Right cardiac atrium (tissue), 5 donors: Measurements from ENCODE around the gene NUP85. TPM values are rescaled to one million over a fixed set of nuclear protein-coding genes. Genes with fewer than 3 reads are reported as not detected.
"Not testable (repeated sequence)": the region's sequence is repeated elsewhere in the genome, so short reads cannot be mapped to it uniquely, and the experiment has no call there.

Experiments used
- ATAC-seq, 2 donors: fragments of 200-7000 bp; cut with Tn5 transposase; one replicate each; pipeline versions ENCODE4 v1.8.0 to v1.9.1; 2020; ENCODE audit warnings: moderate library complexity in 2 of 2, mild to moderate bottlenecking in 1 of 2
- DNase-seq, 3 donors: peaks; one replicate each; pipeline ENCODE4 v3.0.0-alpha.2; 2020
- H3K27ac ChIP-seq: one replicate; pipeline ENCODE4 v1.5.1; 2013; ENCODE audit warnings: mild to moderate bottlenecking, low read length, control low read depth, moderate library complexity
- H3K27me3 ChIP-seq: one replicate; pipeline ENCODE4 v1.6.1; 2013; ENCODE audit not compliant: control insufficient read depth, insufficient read depth
- H3K4me1 ChIP-seq: one replicate; pipeline ENCODE4 v1.6.1; 2013; ENCODE audit warnings: low read length; ENCODE audit not compliant: control insufficient read depth, insufficient read depth
- H3K4me3 ChIP-seq: one replicate; pipeline ENCODE4 v1.5.1; 2013; ENCODE audit warnings: low read length, control low read depth
- H3K9me3 ChIP-seq: one replicate; pipeline ENCODE4 v1.6.1; 2013; ENCODE audit warnings: low read length; ENCODE audit not compliant: control insufficient read depth
- WGBS: extraction: QIAGEN DNeasy Blood & Tissue Kit; methylation state at CpG from one replicate; pipeline ENCODE4 v1.1.7; 2013; 5-methylcytosine and 5-hydroxymethylcytosine counted together
- intact Hi-C, 4 donors: fragments of 100-400 bp; cut with DNase I; formaldehyde crosslinking; loops; one replicate each; pipeline versions ENCODE4 v1.11.0 to v1.14.0; 2022 to 2023
- polyA plus RNA-seq: library from polyadenylated mRNA; stranded (reverse); fragments of 200-250 nt; gene quantifications from one replicate; pipeline ENCODE4 v1.2.3, GENCODE V29; 2013
- total RNA-seq, 4 donors: library from RNA; stranded (reverse); fragmentation: NEBNext Ultra II Directional; extraction: Animal tissue kit (Norgen Biotek cat#: 25700); gene quantifications; one replicate each; pipeline ENCODE4 v1.2.1, GENCODE V29; 2021
- donor health status: healthy with polysubstance abuse.
- donor health status: DM: no; HTN: yes; CAD: no.
- donor health status: DM: no; HTN: no; CAD: no.
- donor health status: DM: no; HTN: yes; CAD: no; lungs with severe emphysema.
- donor health status: DM: yes; HTN: yes; CAD: no.

The NUP85 gene
- total and polyA plus RNA-seq, 5 donors = 16.3 to 36.1 (median 32.4) TPM

DNA sequence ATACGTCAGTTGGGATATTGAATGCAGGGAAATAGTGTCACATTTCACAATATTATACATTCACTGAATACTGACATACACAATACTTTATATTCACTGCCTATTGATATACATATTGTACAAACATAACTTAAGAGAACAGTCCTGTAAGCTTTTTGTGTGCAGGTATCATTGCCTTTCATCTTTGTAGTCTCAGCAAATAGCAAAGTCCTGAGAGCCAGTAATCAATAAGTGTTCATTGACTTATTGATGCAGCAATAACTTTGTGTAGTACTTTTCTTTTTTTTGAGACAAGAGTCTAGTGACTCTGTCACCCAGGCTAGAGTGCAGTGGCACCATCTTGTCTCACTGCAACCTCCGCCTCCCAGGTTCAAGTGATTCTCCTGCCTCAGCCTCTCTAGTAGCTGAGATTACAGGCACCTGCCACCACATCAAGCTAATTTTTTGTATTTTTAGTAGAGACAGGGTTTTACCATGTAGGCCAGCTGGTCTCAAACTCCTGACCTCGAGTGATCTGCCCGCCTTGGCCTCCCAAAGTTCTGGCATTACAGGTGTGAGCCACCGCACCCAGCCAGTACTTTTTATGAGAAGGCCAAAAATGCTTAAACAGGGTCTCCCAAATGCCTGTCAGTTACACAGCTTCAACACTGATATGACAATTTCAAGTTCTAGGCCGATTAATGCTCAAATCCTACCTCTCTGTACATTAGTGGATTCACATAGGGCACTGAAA, 5.4 kb upstream of the NUP85 start:
- ATAC-seq (no peak), DNase-seq (no peak)
- no peaks in the 10 kb centered on the region for H3K9me3 ChIP-seq
- no peaks in the 10 kb centered on the region for H3K4me1 ChIP-seq
- H3K27ac ChIP-seq = no peak overlapping the region
- 93% methylated on average over 6 of the region's 6 CpGs for WGBS
- H3K4me3 ChIP-seq = no peak overlapping the region
- intact Hi-C loops = loop anchor here (5.0 to 10.0 kb wide), 5 partner anchors 85 to 245 kb away; no protein-coding TSS in a partner anchor
- H3K27me3 ChIP-seq = no peaks in the 10 kb centered on the region

- Histone ChIP-seq H3K4me1 (no peaks in the 10 kb centered on the region), H3K4me3 (peak overlapping the region; percentile 95), H3K27me3 (no peaks in the 10 kb centered on the region), H3K27ac (peak overlapping the region; percentile 91), H3K9me3 (no peaks in the 10 kb centered on the region)
- DNase-seq (no peak), ATAC-seq (no peak)
- intact Hi-C loops = loop anchor here in 3 of 4 donors (10.0 kb wide), 3 partner anchors 91 to 251 kb away; no protein-coding TSS in a partner anchor
- WGBS = under 1% methylated on average over 22 of the region's 22 CpGs
These were observed 299 bp downstream of the NUP85 start for GRCh38 chr17:75205793-75206163.

- not testable (repeated sequence) for ATAC-seq, H3K9me3 ChIP-seq, H3K4me3 ChIP-seq, DNase-seq, H3K4me1 ChIP-seq, H3K27me3 ChIP-seq, H3K27ac ChIP-seq
- 84% methylated on average over 8 of the region's 8 CpGs for WGBS
- intact Hi-C loops = loop anchor here in 3 of 4 donors (10.0 kb wide), 3 partner anchors 92 to 252 kb away; no protein-coding TSS in a partner anchor
These were observed 1.6 kb downstream of the NUP85 start for GRCh38 chr17:75207050-75207407.

DNA sequence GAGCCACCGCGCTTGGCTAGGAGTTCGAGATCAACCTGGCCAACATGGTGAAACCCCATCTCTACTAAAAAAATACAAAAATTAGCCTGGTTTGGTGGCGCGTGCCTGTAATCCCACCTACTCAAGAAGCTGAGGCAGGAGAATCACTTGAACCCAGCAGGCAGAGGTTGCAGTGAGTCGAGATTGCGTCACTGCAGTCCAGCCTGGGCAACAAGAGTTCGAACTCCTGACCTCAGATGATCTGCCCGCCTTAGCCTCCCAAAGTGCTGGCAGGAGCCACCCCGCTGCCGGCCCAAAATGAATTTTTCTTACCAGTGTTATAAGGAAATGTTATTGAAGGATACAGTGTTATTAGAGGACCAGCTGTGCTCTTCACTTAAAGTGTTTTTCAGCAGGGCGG, 2.3 kb downstream of the NUP85 start:
- Histone ChIP-seq H3K4me1 (no peaks in the 10 kb centered on the region), H3K27ac (no peak overlapping the region), H3K9me3 (no peaks in the 10 kb centered on the region), H3K27me3 (no peaks in the 10 kb centered on the region), H3K4me3 (no peak overlapping the region)
- WGBS = 77% methylated on average over 12 of the region's 12 CpGs
- DNase-seq = no peak
- intact Hi-C loops = loop anchor here in 3 of 4 donors (10.0 kb wide), 3 partner anchors 93 to 253 kb away; no protein-coding TSS in a partner anchor
- ATAC-seq = no peak

GRCh38 chr17:75208161-75208560, 2.7 kb downstream of the NUP85 start:
- no peak for ATAC-seq
- H3K9me3 ChIP-seq = no peaks in the 10 kb centered on the region

DNA sequence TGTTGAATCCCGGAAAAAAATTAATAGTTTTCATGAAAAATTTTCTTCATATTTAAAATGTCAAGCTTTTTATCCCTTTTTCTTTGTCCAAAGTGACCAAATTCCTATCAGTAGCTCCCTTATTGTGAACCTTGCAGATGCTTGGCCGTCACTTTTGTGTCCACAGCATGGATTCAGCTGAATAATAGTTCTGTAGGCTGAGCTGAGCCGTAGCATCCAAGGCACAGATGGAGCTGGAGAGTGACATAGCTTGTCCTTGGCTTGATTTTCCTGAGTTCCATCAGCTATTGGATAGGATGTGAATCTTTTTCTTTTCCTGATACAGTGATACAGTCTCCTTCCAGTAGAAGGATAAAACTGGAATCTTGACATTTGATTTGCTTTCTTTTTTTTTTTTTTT, 3.6 kb downstream of the NUP85 start:
- ATAC-seq (no peak), DNase-seq (no peak)
- WGBS = 77% methylated on average over 3 of the region's 3 CpGs
- Histone ChIP-seq H3K9me3 (no peaks in the 10 kb centered on the region), H3K27ac (no peak overlapping the region), H3K27me3 (no peaks in the 10 kb centered on the region), H3K4me1 (no peaks in the 10 kb centered on the region), H3K4me3 (no peak overlapping the region)
- intact Hi-C loops = loop anchor here in 3 of 4 donors (10.0 kb wide), 3 partner anchors 94 to 254 kb away; no protein-coding TSS in a partner anchor

More at GRCh38 chr17:75208161-75208560, 2.7 kb downstream of the NUP85 start:
- 92% methylated on average over 9 of the region's 9 CpGs for WGBS
- intact Hi-C loops = loop anchor here in 3 of 4 donors (10.0 kb wide), 3 partner anchors 93 to 253 kb away; no protein-coding TSS in a partner anchor
- no peak overlapping the region for H3K4me3 ChIP-seq
- H3K4me1 ChIP-seq = no peaks in the 10 kb centered on the region
- no peaks in the 10 kb centered on the region for H3K27me3 ChIP-seq
- DNase-seq = no peak
- H3K27ac ChIP-seq = no peak overlapping the region

DNA sequence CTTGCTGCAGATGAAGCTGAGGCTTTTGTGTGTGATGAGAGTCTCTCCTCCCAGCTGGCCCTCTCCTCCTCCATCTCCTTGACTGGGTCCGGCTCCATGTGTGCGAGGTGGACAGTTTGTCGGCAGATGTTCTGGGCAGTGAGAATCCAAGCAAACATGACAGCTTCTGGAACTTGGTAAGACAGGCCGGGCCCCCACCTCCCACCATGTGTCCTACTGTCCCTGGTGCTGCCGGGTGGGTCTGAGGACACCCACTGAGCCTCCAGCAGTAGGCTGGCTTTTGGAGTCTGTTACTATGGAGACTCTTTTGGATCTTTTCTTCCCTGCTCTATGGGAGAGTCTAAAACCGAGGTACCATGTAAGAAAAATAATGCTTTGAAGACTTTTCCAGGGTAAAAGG, 12.7 kb downstream of the NUP85 start:
- WGBS = 87% methylated on average over 6 of the region's 6 CpGs
- intact Hi-C loops = no loop called here
- H3K27ac ChIP-seq = no peak overlapping the region
- no peak overlapping the region for H3K4me3 ChIP-seq
- H3K4me1 ChIP-seq = no peaks in the 10 kb centered on the region
- ATAC-seq (no peak), DNase-seq (no peak)
- no peaks in the 10 kb centered on the region for H3K27me3 ChIP-seq
- no peaks in the 10 kb centered on the region for H3K9me3 ChIP-seq

- H3K27ac ChIP-seq = no peak overlapping the region
- peak in 1 of 2 donors; percentile 19 for ATAC-seq
- intact Hi-C loops = no loop called here
- DNase-seq = no peak
- H3K27me3 ChIP-seq = no peaks in the 10 kb centered on the region
- H3K9me3 ChIP-seq = no peaks in the 10 kb centered on the region
- H3K4me1 ChIP-seq = no peaks in the 10 kb centered on the region
- no peak overlapping the region for H3K4me3 ChIP-seq
- 95% methylated on average over 3 of the region's 3 CpGs for WGBS
These were observed 14.3 kb downstream of the NUP85 start for GRCh38 chr17:75219815-75220214.

DNA sequence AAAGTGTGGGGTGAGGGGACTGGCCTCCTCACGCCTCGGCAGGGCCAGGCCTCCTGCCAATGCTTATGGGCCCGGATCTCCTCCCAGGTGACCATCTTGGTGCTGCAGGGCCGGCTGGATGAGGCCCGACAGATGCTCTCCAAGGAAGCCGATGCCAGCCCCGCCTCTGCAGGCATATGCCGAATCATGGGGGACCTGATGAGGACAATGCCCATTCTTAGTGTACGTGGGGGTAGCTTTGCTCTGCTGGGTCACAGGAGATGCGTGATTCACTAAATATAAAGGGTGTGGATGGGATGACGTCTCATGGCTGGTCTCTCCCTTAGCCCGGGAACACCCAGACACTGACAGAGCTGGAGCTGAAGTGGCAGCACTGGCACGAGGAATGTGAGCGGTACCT, 19.5 kb downstream of the NUP85 start:
- Histone ChIP-seq H3K27ac (no peak overlapping the region), H3K27me3 (no peaks in the 10 kb centered on the region), H3K4me1 (no peaks in the 10 kb centered on the region), H3K9me3 (no peaks in the 10 kb centered on the region), H3K4me3 (no peak overlapping the region)
- no peak for ATAC-seq
- WGBS = 74% methylated on average over 14 of the region's 14 CpGs
- DNase-seq = no peak
- intact Hi-C loops = no loop called here

GRCh38 chr17:75227729-75228128, 22.2 kb downstream of the NUP85 start:
- intact Hi-C loops = no loop called here
- 88% methylated on average over 5 of the region's 5 CpGs for WGBS

GRCh38 chr17:75228305-75228704, 22.8 kb downstream of the NUP85 start:
- ATAC-seq = peak; percentile 37 to 46
- no peak overlapping the region for H3K27ac ChIP-seq
- intact Hi-C loops = no loop called here
- no peaks in the 10 kb centered on the region for H3K9me3 ChIP-seq
- no peaks in the 10 kb centered on the region for H3K27me3 ChIP-seq
- H3K4me3 ChIP-seq = no peak overlapping the region
- 50% methylated on average over 2 of the region's 2 CpGs for WGBS
- no peaks in the 10 kb centered on the region for H3K4me1 ChIP-seq
- DNase-seq = peak in 1 of 3 donors; percentile 46

More at GRCh38 chr17:75227729-75228128, 22.2 kb downstream of the NUP85 start:
- H3K27me3 ChIP-seq = no peaks in the 10 kb centered on the region
- DNase-seq = no peak
- no peak overlapping the region for H3K4me3 ChIP-seq
- H3K9me3 ChIP-seq = no peaks in the 10 kb centered on the region
- no peaks in the 10 kb centered on the region for H3K4me1 ChIP-seq
- no peak for ATAC-seq
- no peak overlapping the region for H3K27ac ChIP-seq
